Neural progenitor cell (in vitro differentiated cells): ENCODE results near the gene TINAGL1.

Source experiments
- EZH2 ChIP-seq: fragments of 200-600 bp; sonication (generic); IDR thresholded peaks from 2 replicates; pipeline ENCODE4 v1.6.1; 2017; ENCODE audit warnings: antibody characterized with exemption, mild to moderate bottlenecking, moderate library complexity
- TF ChIP-seq, protein P1 (sequence below): fragments of 200-600 bp; sonication (generic); IDR thresholded peaks from 2 replicates; pipeline ENCODE4 v1.5.1; 2017; ENCODE audit warnings: antibody characterized with exemption, mild to moderate bottlenecking

- TF ChIP-seq, protein P1, sequence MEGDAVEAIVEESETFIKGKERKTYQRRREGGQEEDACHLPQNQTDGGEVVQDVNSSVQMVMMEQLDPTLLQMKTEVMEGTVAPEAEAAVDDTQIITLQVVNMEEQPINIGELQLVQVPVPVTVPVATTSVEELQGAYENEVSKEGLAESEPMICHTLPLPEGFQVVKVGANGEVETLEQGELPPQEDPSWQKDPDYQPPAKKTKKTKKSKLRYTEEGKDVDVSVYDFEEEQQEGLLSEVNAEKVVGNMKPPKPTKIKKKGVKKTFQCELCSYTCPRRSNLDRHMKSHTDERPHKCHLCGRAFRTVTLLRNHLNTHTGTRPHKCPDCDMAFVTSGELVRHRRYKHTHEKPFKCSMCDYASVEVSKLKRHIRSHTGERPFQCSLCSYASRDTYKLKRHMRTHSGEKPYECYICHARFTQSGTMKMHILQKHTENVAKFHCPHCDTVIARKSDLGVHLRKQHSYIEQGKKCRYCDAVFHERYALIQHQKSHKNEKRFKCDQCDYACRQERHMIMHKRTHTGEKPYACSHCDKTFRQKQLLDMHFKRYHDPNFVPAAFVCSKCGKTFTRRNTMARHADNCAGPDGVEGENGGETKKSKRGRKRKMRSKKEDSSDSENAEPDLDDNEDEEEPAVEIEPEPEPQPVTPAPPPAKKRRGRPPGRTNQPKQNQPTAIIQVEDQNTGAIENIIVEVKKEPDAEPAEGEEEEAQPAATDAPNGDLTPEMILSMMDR: no peak
- TF ChIP-seq EZH2: no peak
Observed at GRCh38 chr1:31568895-31569595, 7.3 kb upstream of the TINAGL1 start.
